ENCODE data around the gene XPNPEP3. TPM values are rescaled to one million over a fixed set of nuclear protein-coding genes. Genes with fewer than 3 reads are reported as not detected.

XPNPEP3 gene
- polyA plus RNA-seq, 1 experiment, result 25.8 TPM

DNA sequence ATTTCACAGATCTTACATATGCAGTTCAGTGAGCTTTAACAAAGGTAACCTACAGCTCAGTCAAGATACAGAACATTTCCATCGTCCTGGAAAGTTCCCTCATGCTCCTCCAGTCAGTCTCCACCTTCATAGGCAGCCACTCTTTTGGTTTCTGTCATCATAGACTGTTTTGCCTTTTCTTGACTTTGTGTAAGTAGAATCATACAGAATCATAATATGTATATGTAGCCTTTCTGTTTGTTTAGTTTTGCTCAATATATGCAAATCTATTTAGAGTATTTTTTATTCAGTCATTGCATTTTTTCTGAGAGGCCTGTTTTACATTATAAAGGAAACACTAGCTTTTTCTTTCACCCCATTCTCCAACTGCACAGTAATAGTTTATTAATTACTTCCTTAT lies 20.0 kb downstream of the XPNPEP3 start:
- ChIA-PET POLR2A (no interaction called here), CTCF (interaction anchor here (0.8 to 1.3 kb wide), 3 partner anchors 11 to 194 kb away, joined by 3 read pairs; no protein-coding TSS in a partner anchor)
- TF ChIP-seq, protein P1, sequence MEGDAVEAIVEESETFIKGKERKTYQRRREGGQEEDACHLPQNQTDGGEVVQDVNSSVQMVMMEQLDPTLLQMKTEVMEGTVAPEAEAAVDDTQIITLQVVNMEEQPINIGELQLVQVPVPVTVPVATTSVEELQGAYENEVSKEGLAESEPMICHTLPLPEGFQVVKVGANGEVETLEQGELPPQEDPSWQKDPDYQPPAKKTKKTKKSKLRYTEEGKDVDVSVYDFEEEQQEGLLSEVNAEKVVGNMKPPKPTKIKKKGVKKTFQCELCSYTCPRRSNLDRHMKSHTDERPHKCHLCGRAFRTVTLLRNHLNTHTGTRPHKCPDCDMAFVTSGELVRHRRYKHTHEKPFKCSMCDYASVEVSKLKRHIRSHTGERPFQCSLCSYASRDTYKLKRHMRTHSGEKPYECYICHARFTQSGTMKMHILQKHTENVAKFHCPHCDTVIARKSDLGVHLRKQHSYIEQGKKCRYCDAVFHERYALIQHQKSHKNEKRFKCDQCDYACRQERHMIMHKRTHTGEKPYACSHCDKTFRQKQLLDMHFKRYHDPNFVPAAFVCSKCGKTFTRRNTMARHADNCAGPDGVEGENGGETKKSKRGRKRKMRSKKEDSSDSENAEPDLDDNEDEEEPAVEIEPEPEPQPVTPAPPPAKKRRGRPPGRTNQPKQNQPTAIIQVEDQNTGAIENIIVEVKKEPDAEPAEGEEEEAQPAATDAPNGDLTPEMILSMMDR (IDR thresholded peaks at IDR 0.05; ENCODE audit: insufficient read depth, low read depth, low read length), result no peak
- Histone ChIP-seq H3K4me3 (ENCODE audit: low read depth, low read length) (no peak overlapping the region), H3K27me3 (ENCODE audit: control insufficient read depth, insufficient read depth, low read length) (no peaks in the 10 kb centered on the region), H3K36me3 (ENCODE audit: control insufficient read depth, insufficient read depth, low read length) (no peaks in the 10 kb centered on the region; the same call in none of the 2 replicates)
- DNase-seq (ENCODE audit: low read depth), result no peak

DNA sequence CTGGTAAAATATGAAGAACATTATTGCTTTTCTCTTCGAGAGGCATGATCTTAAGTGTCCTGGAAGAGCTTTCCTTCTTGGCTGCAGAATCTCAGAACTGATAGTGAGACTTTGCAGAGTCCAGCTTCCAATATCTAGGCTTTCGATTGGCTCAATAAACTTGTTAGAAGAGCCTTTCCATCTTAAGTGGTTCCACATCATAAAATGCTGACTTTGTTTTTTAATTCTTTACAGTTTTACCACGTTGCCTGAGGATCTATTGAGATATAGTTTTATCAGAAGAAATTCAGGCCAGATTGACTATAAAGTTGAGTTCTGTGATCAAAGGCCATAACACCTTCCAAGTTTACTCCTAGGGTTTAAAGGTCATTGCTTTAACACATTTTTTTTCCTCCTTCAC lies 20.5 kb downstream of the XPNPEP3 start:
- DNase-seq (ENCODE audit: low read depth), result no peak
- H3K27me3 ChIP-seq (ENCODE audit: control insufficient read depth, insufficient read depth, low read length), result no peaks in the 10 kb centered on the region
- TF ChIP-seq, protein P1 (IDR thresholded peaks at IDR 0.05; ENCODE audit: insufficient read depth, low read depth, low read length), result no peak
- ChIA-PET CTCF (interaction anchor here (0.8 to 1.5 kb wide), 3 partner anchors 11 to 195 kb away, joined by 3 to 5 read pairs (median 3); no protein-coding TSS in a partner anchor), POLR2A (no interaction called here)
- no peak overlapping the region for H3K4me3 ChIP-seq (ENCODE audit: low read depth, low read length)
- H3K36me3 ChIP-seq (ENCODE audit: control insufficient read depth, insufficient read depth, low read length), result no peaks in the 10 kb centered on the region; the same call in none of the 2 replicates

DNA sequence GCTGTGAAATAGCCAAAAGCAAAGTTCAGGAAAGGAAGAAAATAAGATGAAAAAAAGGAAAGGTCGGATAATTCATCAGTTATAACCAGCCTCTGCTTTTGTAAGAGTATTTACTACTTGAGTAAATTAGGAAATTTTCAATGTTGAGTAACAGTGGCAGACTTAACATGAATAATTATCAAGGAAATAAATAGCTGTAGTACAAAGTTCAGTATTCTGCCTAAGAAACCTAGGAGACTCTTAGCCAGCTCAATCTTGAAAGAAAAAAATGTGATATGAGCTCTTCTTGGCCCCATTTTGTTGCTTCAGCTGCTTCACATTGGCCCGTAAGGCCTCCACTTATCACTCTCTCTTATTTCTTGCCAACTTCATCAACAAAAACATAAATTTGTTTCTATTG lies 22.0 kb downstream of the XPNPEP3 start:
- no peak overlapping the region for H3K4me3 ChIP-seq (ENCODE audit: low read depth, low read length)
- TF ChIP-seq, protein P1 (IDR thresholded peaks at IDR 0.05; ENCODE audit: insufficient read depth, low read depth, low read length), result no peak
- H3K27me3 ChIP-seq (ENCODE audit: control insufficient read depth, insufficient read depth, low read length), result no peaks in the 10 kb centered on the region
- H3K36me3 ChIP-seq (ENCODE audit: control insufficient read depth, insufficient read depth, low read length), result no peaks in the 10 kb centered on the region; the same call in 1 of the 2 replicates
- DNase-seq (ENCODE audit: low read depth), result no peak
- POLR2A ChIA-PET, result no interaction called here
- CTCF ChIA-PET, result interaction anchor here (1.0 to 1.5 kb wide), 2 partner anchors 10 to 13 kb away, joined by 3 to 5 read pairs; no protein-coding TSS in a partner anchor

DNA sequence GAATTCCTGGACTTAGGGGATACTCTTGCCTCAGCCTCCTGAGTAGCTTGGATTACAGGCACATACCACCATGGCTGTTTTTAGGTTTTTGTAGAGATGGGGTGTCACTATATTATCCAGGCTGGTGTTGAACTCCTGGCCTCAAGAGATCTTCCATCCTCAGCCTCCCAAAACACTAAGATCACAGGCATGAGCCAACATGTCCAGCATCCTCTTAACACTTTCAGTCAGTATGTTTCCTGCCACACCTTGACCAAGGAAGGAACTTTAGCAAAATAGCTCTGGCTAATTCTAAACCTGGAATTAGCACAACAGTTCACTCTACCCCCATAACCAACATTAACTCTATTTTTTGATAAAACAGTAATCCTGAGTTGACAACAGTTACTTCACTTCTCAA lies 32.2 kb downstream of the XPNPEP3 start:
- TF ChIP-seq, protein P1 (IDR thresholded peaks at IDR 0.05; ENCODE audit: insufficient read depth, low read depth, low read length), result no peak
- ChIA-PET POLR2A (no interaction called here), CTCF (interaction anchor here (1.3 to 1.7 kb wide), 2 partner anchors 10 to 11 kb away, joined by 4 to 5 read pairs; no protein-coding TSS in a partner anchor)
- Histone ChIP-seq H3K4me3 (ENCODE audit: low read depth, low read length) (no peak overlapping the region), H3K27me3 (ENCODE audit: control insufficient read depth, insufficient read depth, low read length) (no peaks in the 10 kb centered on the region), H3K36me3 (ENCODE audit: control insufficient read depth, insufficient read depth, low read length) (peaks cover 4% of the 10 kb centered on the region)
- no peak for DNase-seq (ENCODE audit: low read depth)

DNA sequence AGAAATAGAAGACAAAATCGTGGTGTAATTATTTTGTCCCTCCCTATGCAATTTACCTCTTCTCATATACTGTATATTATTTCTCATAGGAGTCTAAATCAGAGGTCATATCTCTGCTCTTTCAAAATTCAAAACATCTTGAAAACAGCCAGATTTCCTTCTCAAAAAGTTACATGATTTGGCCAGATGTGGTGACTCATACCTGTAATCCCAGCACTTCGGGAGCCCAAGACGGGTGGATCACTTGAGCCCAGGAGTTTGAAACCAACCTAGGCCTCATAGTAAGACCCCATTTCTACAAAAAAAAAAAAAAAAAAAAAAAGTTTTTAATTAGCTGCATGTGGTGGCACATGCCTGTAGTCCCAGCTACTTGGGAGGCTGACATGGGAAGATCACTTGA lies 33.9 kb downstream of the XPNPEP3 start:
- Histone ChIP-seq H3K4me3 (ENCODE audit: low read depth, low read length) (no peak overlapping the region), H3K27me3 (ENCODE audit: control insufficient read depth, insufficient read depth, low read length) (no peaks in the 10 kb centered on the region), H3K36me3 (ENCODE audit: control insufficient read depth, insufficient read depth, low read length) (peaks cover 4% of the 10 kb centered on the region)
- DNase-seq (ENCODE audit: low read depth), result no peak
- TF ChIP-seq, protein P1 (IDR thresholded peaks at IDR 0.05; ENCODE audit: insufficient read depth, low read depth, low read length), result no peak
- ChIA-PET POLR2A (no interaction called here), CTCF (interaction anchor here (0.6 to 0.9 kb wide), 2 partner anchors 8 to 26 kb away, joined by 3 to 4 read pairs; no protein-coding TSS in a partner anchor)

All from BJ (cell line).